A549 treated with Mapracorat at 1 μM for 4 hours (cell line): Measurements from ENCODE around the gene FAXDC2. TPM values are rescaled to one million over a fixed set of nuclear protein-coding genes. Genes with fewer than 3 reads are reported as not detected.

ENCODE experiments used
- total RNA-seq: library from RNA; stranded (reverse); fragments of 200-300 nt; extraction: Qiagen RNA extraction; gene quantifications from 5 replicates; pipeline ENCODE4 v1.2.3, GENCODE V29; 2022

Gene FAXDC2, protein sequence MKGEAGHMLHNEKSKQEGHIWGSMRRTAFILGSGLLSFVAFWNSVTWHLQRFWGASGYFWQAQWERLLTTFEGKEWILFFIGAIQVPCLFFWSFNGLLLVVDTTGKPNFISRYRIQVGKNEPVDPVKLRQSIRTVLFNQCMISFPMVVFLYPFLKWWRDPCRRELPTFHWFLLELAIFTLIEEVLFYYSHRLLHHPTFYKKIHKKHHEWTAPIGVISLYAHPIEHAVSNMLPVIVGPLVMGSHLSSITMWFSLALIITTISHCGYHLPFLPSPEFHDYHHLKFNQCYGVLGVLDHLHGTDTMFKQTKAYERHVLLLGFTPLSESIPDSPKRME
- total RNA-seq = 0.14 to 0.63 TPM (median 0.34 TPM) in 4 of 5 replicates, not detected in the other

DNA sequence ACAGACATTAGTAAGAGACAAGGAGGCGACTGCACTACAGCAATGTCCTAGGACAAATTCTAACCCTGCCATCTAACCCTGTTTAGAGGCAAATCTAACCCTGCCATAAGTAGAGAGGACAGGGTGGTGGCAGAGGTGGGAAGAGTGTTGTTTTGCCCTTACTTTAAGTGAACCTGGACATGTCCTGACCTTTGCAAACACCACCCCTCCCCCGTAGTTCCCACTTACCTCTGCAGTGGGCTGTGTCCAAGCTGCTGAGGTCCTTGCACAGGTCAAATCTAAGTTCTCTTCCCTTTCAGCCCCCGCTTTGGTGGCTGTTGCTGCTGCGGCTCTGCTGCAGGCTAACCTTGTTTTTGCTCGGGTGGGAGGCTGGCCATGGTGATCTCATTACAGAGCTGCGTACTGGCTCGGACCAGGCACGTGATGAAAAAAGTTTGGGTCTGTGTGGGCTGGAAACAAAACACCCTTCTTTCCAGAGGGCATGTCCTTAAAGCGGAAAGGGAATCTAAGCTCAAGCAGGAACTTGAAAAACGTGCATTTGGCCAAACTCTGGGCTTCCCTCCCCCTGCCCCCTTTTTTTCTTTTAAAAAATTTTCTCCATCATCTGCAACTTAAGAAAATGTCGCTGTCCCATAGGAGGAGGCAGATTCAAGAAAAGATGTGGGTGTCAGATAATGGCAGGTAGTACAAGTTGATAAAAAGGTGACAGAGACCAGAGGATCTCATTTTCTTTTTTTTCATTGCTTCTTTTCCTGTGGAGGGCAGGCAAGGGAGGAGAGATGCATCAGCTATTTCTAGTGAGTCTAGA is at the start of gene FAXDC2:
FAXDC2 (minus strand) TSS at position 349 of the 808 bp plus-strand sequence. CDS start 12,425 bp downstream, outside the sequence.

DNA sequence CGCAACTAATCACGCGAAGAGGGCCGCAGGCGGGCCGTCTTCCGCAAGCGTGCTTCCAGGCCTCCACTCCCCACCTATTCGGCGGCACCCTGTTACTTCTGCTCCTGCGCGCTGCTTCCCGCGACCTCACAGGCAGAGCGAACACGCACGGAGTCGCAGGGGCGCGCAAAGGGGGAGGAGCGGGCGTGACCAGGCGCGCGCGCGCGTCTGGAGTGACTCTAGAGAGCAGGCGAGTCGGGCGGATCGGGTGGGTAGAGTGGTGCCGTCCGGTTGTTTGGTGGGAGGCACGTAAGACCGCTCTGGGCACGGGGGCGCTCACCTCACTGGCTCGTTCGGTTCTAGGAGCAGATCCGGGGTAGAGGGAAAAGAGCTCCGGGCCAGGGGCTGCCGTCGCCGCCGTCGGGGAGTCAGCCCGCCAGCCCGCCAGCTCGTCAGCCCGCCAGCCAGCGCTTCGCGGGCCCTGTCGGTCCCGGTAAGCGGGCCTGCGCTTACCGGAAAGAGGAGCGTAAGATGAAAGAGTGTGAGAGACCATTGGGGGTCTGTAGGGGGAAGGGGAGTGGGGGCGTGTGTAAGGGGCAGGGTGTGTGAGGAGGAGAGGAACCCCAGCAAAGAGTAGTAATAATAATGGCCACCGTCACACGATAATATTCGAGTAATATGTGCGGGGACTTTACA is 8.0 kb upstream of the FAXDC2 start, which contains the start of gene CNOT8:
CNOT8 (plus strand) TSS at position 331 of the 675 bp plus-strand sequence. CDS start 4,652 bp downstream, outside the sequence.

Other genes with a start within 250 kb of the FAXDC2 start
- gene LARP1, start 95.2 kb downstream of the FAXDC2 start, total RNA-seq = 122 to 145 TPM (median 124 TPM) in 5 replicates
- 29.7 to 35.9 TPM (median 34.9 TPM) in 5 replicates for gene CNOT8, start 8.0 kb upstream of the FAXDC2 start, total RNA-seq
- gene GEMIN5, start 87.6 kb upstream of the FAXDC2 start, total RNA-seq = 19.8 to 24.3 TPM (median 21.7 TPM) in 5 replicates
- 51.2 to 62.8 TPM (median 61.5 TPM) in 5 replicates for gene MRPL22, start 90.5 kb upstream of the FAXDC2 start, total RNA-seq
- 0.02 TPM in 1 of 5 replicates, not detected in the others for gene KIF4B, start 163.2 kb upstream of the FAXDC2 start, total RNA-seq